Endothelial cell (in vitro differentiated cells): ENCODE measurements around the gene KLHL7. TPM values are rescaled to one million over a fixed set of nuclear protein-coding genes. Genes with fewer than 3 reads are reported as not detected.
"Not testable (repeated sequence)": the region's sequence is repeated elsewhere in the genome, so short reads cannot be mapped to it uniquely, and the experiment has no call there.

Source experiments
- DNase-seq: peaks from one replicate; pipeline ENCODE4 v3.0.0; 2021; ENCODE audit warnings: low spot score
- H3K27ac Mint-ChIP-seq: one replicate; pipeline ENCODE4 v1.8.0; 2021; ENCODE audit warnings: mixed read lengths, inconsistent platforms; ENCODE audit not compliant: unreplicated experiment
- H3K27me3 Mint-ChIP-seq: one replicate; pipeline ENCODE4 v1.8.0; 2021; ENCODE audit warnings: mild to moderate bottlenecking, moderate library complexity, mixed read lengths, inconsistent platforms; ENCODE audit not compliant: unreplicated experiment
- H3K36me3 Mint-ChIP-seq: one replicate; pipeline ENCODE4 v1.8.0; 2021; ENCODE audit warnings: mild to moderate bottlenecking, low read depth, mixed read lengths, inconsistent platforms; ENCODE audit not compliant: unreplicated experiment
- H3K4me1 Mint-ChIP-seq: one replicate; pipeline ENCODE4 v1.8.0; 2021; ENCODE audit warnings: mild to moderate bottlenecking, mixed read lengths, inconsistent platforms; ENCODE audit not compliant: unreplicated experiment
- H3K4me3 Mint-ChIP-seq: one replicate; pipeline ENCODE4 v1.8.0; 2021; ENCODE audit warnings: mild to moderate bottlenecking, mixed read lengths, inconsistent platforms; ENCODE audit not compliant: unreplicated experiment
- H3K9me3 Mint-ChIP-seq: one replicate; pipeline ENCODE4 v1.8.0; 2021; ENCODE audit warnings: mixed read lengths, inconsistent platforms; ENCODE audit not compliant: unreplicated experiment
- total RNA-seq: library from RNA; stranded (reverse); fragmentation: NEBNext Ultra II Directional; extraction: Animal tissue kit (Norgen Biotek cat#: 25700); gene quantifications from one replicate; pipeline ENCODE4 v1.2.1, GENCODE V29; 2021; ENCODE audit not compliant: unreplicated experiment
- TF ChIP-seq, protein P1 (sequence below): fragments of 200-600 bp; sonication (generic); IDR thresholded peaks from one replicate; pipeline ENCODE4 v1.5.0; 2021; ENCODE audit warnings: antibody characterized with exemption; ENCODE audit not compliant: unreplicated experiment

Gene KLHL7
- total RNA-seq, 1 donor from 2014 or later, result 44.8 TPM

DNA sequence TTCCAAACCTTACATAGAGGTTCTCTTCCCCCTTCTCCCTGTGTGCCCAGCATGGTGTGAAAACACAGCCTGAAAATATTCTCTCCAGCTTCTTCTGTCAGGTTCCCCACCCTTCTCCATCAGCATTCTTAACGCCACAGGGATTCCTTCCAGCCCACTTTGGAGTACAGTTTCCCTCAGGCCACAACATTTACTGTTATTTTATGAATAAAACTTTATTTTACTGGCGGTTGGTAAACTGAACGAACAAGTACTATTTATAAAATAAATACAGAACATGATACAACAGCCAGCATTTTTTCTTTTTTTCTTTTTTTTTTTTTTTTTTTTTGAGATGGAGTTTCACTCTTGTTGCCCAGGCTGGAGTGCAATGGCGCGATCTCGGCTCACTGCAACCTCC is 109.4 kb downstream of the KLHL7 start:
- no peaks in the 10 kb centered on the region for H3K36me3 Mint-ChIP-seq
- DNase-seq, result no peak
- H3K9me3 Mint-ChIP-seq, result no peaks in the 10 kb centered on the region
- H3K4me3 Mint-ChIP-seq, result no peak overlapping the region
- H3K4me1 Mint-ChIP-seq, result no peaks in the 10 kb centered on the region
- TF ChIP-seq, protein P1, sequence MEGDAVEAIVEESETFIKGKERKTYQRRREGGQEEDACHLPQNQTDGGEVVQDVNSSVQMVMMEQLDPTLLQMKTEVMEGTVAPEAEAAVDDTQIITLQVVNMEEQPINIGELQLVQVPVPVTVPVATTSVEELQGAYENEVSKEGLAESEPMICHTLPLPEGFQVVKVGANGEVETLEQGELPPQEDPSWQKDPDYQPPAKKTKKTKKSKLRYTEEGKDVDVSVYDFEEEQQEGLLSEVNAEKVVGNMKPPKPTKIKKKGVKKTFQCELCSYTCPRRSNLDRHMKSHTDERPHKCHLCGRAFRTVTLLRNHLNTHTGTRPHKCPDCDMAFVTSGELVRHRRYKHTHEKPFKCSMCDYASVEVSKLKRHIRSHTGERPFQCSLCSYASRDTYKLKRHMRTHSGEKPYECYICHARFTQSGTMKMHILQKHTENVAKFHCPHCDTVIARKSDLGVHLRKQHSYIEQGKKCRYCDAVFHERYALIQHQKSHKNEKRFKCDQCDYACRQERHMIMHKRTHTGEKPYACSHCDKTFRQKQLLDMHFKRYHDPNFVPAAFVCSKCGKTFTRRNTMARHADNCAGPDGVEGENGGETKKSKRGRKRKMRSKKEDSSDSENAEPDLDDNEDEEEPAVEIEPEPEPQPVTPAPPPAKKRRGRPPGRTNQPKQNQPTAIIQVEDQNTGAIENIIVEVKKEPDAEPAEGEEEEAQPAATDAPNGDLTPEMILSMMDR, result no peak
- H3K27me3 Mint-ChIP-seq, result no peaks in the 10 kb centered on the region
- no peak overlapping the region for H3K27ac Mint-ChIP-seq

DNA sequence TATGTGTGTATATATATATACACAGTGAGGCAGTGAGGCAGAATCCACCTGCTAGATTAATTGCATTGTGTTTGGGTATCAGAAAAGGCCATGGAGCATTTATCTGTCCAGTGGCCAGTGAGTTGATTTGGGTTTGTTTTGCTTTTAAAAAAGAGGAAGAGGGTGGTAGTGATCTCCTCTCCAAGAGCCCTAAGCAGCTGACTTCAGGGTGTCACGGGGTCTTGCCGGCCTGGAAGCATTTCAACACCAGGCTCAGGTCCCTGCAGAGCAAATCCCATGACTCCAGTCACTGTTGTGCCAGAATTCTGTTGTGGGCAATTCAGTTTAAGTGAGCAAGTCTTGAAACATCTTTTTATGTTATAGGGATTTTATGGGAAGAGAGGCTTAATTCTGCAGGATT is 110.4 kb downstream of the KLHL7 start:
- no peak overlapping the region for H3K27ac Mint-ChIP-seq
- H3K9me3 Mint-ChIP-seq, result no peaks in the 10 kb centered on the region
- no peaks in the 10 kb centered on the region for H3K27me3 Mint-ChIP-seq
- TF ChIP-seq, protein P1, result no peak
- H3K36me3 Mint-ChIP-seq, result no peaks in the 10 kb centered on the region
- no peak overlapping the region for H3K4me3 Mint-ChIP-seq
- DNase-seq, result no peak
- no peaks in the 10 kb centered on the region for H3K4me1 Mint-ChIP-seq

DNA sequence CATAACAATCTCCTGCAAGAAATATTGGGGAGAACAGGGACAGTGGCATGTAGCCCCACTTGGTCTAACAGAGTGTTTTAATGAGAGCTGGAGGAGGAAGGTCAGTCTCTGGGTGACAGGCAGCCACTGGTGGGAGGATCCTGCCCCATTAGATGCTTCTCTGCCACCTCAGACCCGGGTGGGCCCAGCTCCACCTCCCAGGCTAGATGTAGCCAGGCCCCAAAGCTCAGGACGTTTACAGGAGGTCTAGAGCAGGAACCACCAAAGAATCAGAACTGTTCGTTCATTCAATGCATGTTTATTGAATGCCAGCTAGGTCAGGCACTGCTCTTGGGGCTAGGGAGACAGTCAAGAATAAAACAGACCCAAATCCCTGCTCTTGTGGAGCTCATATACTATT is 112.6 kb downstream of the KLHL7 start:
- DNase-seq, result no peak
- Mint-ChIP-seq H3K27me3 (no peaks in the 10 kb centered on the region), H3K36me3 (no peaks in the 10 kb centered on the region), H3K4me1 (no peaks in the 10 kb centered on the region), H3K4me3 (no peak overlapping the region), H3K27ac (no peak overlapping the region), H3K9me3 (no peaks in the 10 kb centered on the region)
- TF ChIP-seq, protein P1, result no peak

- no peaks in the 10 kb centered on the region for H3K4me1 Mint-ChIP-seq
- no peak overlapping the region for H3K27ac Mint-ChIP-seq
- no peaks in the 10 kb centered on the region for H3K9me3 Mint-ChIP-seq
Observed at GRCh38 chr7:23220690-23221305, 115.2 kb downstream of the KLHL7 start.

DNA sequence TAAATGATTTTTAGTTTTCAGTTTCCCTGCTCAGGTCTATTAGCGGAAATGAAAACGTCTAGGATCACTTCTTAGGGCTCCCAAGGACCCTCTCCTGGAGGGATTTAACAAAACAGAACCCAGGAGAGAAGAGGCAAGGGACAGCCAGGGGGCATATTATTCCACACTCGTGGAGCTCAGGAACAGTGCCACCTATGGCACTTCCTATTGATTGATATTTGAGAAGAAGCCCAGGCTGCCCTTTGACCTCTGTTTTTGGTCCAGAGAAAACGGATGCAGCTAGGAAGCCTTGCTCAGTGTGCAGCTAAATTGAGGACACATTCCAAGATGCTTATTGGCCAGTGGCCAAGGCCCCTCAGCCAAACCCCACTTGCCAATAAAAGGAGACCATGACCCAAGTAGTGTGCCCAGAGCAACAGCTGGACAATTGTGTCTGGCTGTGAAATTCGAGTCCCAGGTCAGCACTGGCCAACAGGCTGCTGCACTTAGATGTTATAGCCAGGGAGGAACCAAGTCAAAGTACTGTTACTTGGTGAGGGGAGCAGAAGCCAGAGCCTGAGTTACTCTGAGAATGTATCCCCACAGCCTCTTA is 117.0 kb downstream of the KLHL7 start:
- no peak overlapping the region for H3K27ac Mint-ChIP-seq
- DNase-seq, result no peak
- no peaks in the 10 kb centered on the region for H3K9me3 Mint-ChIP-seq
- H3K4me3 Mint-ChIP-seq, result no peak overlapping the region
- no peaks in the 10 kb centered on the region for H3K4me1 Mint-ChIP-seq
- H3K27me3 Mint-ChIP-seq, result peaks cover 2% of the 10 kb centered on the region
- TF ChIP-seq, protein P1, result no peak
- no peaks in the 10 kb centered on the region for H3K36me3 Mint-ChIP-seq

More at GRCh38 chr7:23220690-23221305, 115.2 kb downstream of the KLHL7 start:
- TF ChIP-seq, protein P1, result no peak
- H3K36me3 Mint-ChIP-seq, result no peaks in the 10 kb centered on the region
- H3K4me3 Mint-ChIP-seq, result no peak overlapping the region
- H3K27me3 Mint-ChIP-seq, result peaks cover 2% of the 10 kb centered on the region
- no peak for DNase-seq

GRCh38 chr7:23224364-23224763 is 118.8 kb downstream of the KLHL7 start:
- not testable (repeated sequence) for H3K36me3 Mint-ChIP-seq, H3K9me3 Mint-ChIP-seq, H3K27ac Mint-ChIP-seq, DNase-seq, H3K4me1 Mint-ChIP-seq, H3K27me3 Mint-ChIP-seq, H3K4me3 Mint-ChIP-seq
